MM.1S (cell line): Measurements from ENCODE around the gene SHISA7.

Source experiments
- DNase-seq: peaks from one replicate; pipeline ENCODE4 v3.0.0-alpha.2; 2015
- H2AFZ ChIP-seq: fragments of 300-600 bp; sonication (generic); 2 replicates; pipeline ENCODE4 v1.6.0; 2016; ENCODE audit warnings: antibody characterized with exemption, low read length
- H3F3A ChIP-seq: fragments of 300-600 bp; sonication (generic); 2 replicates; pipeline ENCODE4 v1.6.1; 2016; ENCODE audit warnings: mild to moderate bottlenecking, antibody characterized with exemption, low read length, moderate library complexity, mixed read lengths; ENCODE audit not compliant: insufficient read depth
- H3K27ac ChIP-seq: fragments of 300-600 bp; sonication (generic); 2 replicates; pipeline ENCODE4 v1.5.1; 2016; ENCODE audit warnings: mild to moderate bottlenecking, low read length
- H3K27me3 ChIP-seq: fragments of 300-600 bp; sonication (generic); replicated peaks from 2 replicates; pipeline ENCODE4 v1.6.0; 2016; ENCODE audit warnings: low read length; ENCODE audit not compliant: insufficient read depth
- H3K36me3 ChIP-seq: fragments of 300-600 bp; sonication (generic); replicated peaks from 2 replicates; pipeline ENCODE4 v1.6.1; 2016; ENCODE audit warnings: mild to moderate bottlenecking, low read length, mixed read lengths; ENCODE audit not compliant: insufficient read depth
- H3K4me1 ChIP-seq: fragments of 300-600 bp; sonication (generic); 2 replicates; pipeline ENCODE4 v1.6.1; 2016; ENCODE audit warnings: low read length, mixed read lengths
- H3K4me2 ChIP-seq: fragments of 300-600 bp; sonication (generic); 2 replicates; pipeline ENCODE4 v1.6.0; 2016; ENCODE audit warnings: low read depth, low read length
- H3K4me3 ChIP-seq: fragments of 300-600 bp; sonication (generic); 2 replicates; pipeline ENCODE4 v1.5.1; 2016; ENCODE audit warnings: low read length, mixed read lengths
- H3K79me2 ChIP-seq: fragments of 300-600 bp; sonication (generic); 2 replicates; pipeline ENCODE4 v1.6.1; 2016; ENCODE audit warnings: mixed run types, low read length, mixed read lengths
- H3K9ac ChIP-seq: fragments of 300-600 bp; sonication (generic); 2 replicates; pipeline ENCODE4 v1.6.1; 2016; ENCODE audit warnings: low read length, mixed read lengths
- H3K9me2 ChIP-seq: fragments of 300-600 bp; sonication (generic); replicated peaks from 2 replicates; pipeline ENCODE4 v1.6.1; 2016; ENCODE audit warnings: mild to moderate bottlenecking, low read length, mixed read lengths; ENCODE audit not compliant: insufficient read depth
- H3K9me3 ChIP-seq: fragments of 300-600 bp; sonication (generic); replicated peaks from 2 replicates; pipeline ENCODE4 v1.6.1; 2016; ENCODE audit warnings: mild to moderate bottlenecking, low read length, mixed read lengths; ENCODE audit not compliant: insufficient read depth
- H4K20me1 ChIP-seq: fragments of 300-600 bp; sonication (generic); 2 replicates; pipeline ENCODE4 v1.6.1; 2016; ENCODE audit warnings: mild to moderate bottlenecking, low read length, moderate library complexity, mixed read lengths; ENCODE audit not compliant: insufficient read depth
- CTCF ChIP-seq: fragments of 300-600 bp; sonication (generic); IDR thresholded peaks from 2 replicates; pipeline ENCODE4 v1.5.1; 2016; ENCODE audit warnings: antibody characterized with exemption, low read length, mixed read lengths
- EZH2 ChIP-seq: fragments of 300-600 bp; sonication (generic); optimal IDR thresholded peaks from 2 replicates; pipeline ENCODE3; 2017; ENCODE audit warnings: low read depth, mild to moderate bottlenecking, antibody characterized with exemption, low read length, mixed read lengths
- EZH2phosphoT487 ChIP-seq: fragments of 300-600 bp; sonication (generic); IDR thresholded peaks from 2 replicates; pipeline ENCODE4 v1.6.1; 2018; ENCODE audit warnings: antibody characterized with exemption, low read length

The SHISA7 gene

GRCh38 chr19:55490478-55491432 is 47.7 kb upstream of the SHISA7 start:
- H3K27ac ChIP-seq, result no peak overlapping the region
- H2AFZ ChIP-seq, result no peak overlapping the region
- no peak overlapping the region for H3K9ac ChIP-seq
- peaks cover 93% of the 10 kb centered on the region for H3K27me3 ChIP-seq
- no peak for TF ChIP-seq CTCF
- no peak for TF ChIP-seq EZH2phosphoT487
- TF ChIP-seq EZH2, result no peak
- H3K9me3 ChIP-seq, result no peaks in the 10 kb centered on the region
- no peaks in the 10 kb centered on the region for H3F3A ChIP-seq
- H3K4me1 ChIP-seq, result no peaks in the 10 kb centered on the region
- no peak overlapping the region for H3K4me2 ChIP-seq
- H3K9me2 ChIP-seq, result no peaks in the 10 kb centered on the region
- H4K20me1 ChIP-seq, result no peaks in the 10 kb centered on the region
- no peaks in the 10 kb centered on the region for H3K79me2 ChIP-seq
- DNase-seq, result no peak
- H3K36me3 ChIP-seq, result no peaks in the 10 kb centered on the region
- no peak overlapping the region for H3K4me3 ChIP-seq

- Histone ChIP-seq H3K4me3 (no peak overlapping the region), H3K9ac (no peak overlapping the region), H3K9me2 (no peaks in the 10 kb centered on the region), H3K4me2 (no peak overlapping the region), H3K27me3 (peaks cover 94% of the 10 kb centered on the region), H3K36me3 (no peaks in the 10 kb centered on the region), H3F3A (no peaks in the 10 kb centered on the region), H3K4me1 (no peaks in the 10 kb centered on the region), H4K20me1 (no peaks in the 10 kb centered on the region), H3K79me2 (no peaks in the 10 kb centered on the region), H2AFZ (no peak overlapping the region), H3K27ac (no peak overlapping the region), H3K9me3 (no peaks in the 10 kb centered on the region)
- TF ChIP-seq CTCF, result no peak
- DNase-seq, result no peak
Observed at GRCh38 chr19:55489711-55490477, 46.8 kb upstream of the SHISA7 start.

GRCh38 chr19:55488986-55489710 is 46.0 kb upstream of the SHISA7 start:
- H3K27me3 ChIP-seq, result peaks cover 94% of the 10 kb centered on the region
- no peaks in the 10 kb centered on the region for H3F3A ChIP-seq
- DNase-seq, result no peak
- H3K36me3 ChIP-seq, result no peaks in the 10 kb centered on the region
- H2AFZ ChIP-seq, result no peak overlapping the region
- H3K9me2 ChIP-seq, result no peaks in the 10 kb centered on the region
- no peaks in the 10 kb centered on the region for H3K9me3 ChIP-seq
- H3K4me3 ChIP-seq, result no peak overlapping the region
- no peak overlapping the region for H3K4me2 ChIP-seq
- no peaks in the 10 kb centered on the region for H3K79me2 ChIP-seq
- no peak overlapping the region for H3K27ac ChIP-seq
- no peaks in the 10 kb centered on the region for H4K20me1 ChIP-seq
- H3K9ac ChIP-seq, result no peak overlapping the region
- TF ChIP-seq EZH2 (no peak), EZH2phosphoT487 (no peak), CTCF (no peak)
- no peaks in the 10 kb centered on the region for H3K4me1 ChIP-seq
